HG03558 (cell line): ENCODE data around the gene C2CD2.

Experiments
- ATAC-seq: cut with Tn5 transposase; IDR thresholded peaks from one replicate; pipeline ENCODE4 v1.9.1; 2021; ENCODE audit warnings: moderate number of reproducible peaks; ENCODE audit not compliant: unreplicated experiment; ENCODE audit errors: extremely low read depth

Gene C2CD2

DNA sequence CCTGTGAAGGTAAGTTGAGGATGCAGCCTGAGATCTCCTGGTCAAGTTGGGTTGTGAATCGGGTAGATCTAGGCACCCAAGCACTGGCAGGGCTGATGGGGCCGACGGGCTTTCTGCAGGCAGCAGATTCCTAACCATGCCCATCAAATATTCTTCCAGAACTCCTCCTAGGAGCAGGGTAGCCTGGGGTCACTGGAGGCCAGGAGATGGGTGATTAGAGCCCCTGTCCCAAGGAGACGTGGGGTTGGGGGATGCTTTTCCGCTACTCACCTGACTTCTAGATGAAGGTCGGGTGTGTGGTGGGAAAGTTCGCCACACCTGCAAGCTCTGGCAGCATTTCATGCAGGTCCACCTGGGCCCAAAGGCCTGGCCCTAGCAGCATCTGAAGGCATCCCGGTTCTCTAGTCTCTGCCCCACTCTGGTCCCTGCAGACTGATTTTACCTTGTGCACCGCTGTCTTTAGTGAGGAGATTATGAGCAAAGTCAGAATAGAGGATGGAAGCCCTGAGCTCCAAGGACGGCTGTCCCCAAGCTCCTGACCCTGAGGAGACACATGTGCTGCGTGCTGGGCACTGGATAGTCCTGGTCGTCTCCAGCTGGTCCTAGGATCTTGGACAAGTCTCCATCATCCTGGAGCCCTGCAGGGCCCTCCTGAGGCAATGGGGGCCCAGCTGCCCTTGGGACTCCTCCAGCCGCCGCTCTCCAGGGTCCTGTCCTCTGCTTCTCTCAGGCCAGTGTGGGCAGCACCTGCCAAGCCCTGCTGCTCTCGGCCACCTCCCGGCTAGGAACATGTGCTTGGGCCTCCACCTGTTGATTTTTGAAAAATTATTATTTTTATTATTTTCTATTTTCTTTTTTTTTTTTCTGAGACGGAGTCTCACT lies 21.8 kb upstream of the C2CD2 start:
- no peak for ATAC-seq

DNA sequence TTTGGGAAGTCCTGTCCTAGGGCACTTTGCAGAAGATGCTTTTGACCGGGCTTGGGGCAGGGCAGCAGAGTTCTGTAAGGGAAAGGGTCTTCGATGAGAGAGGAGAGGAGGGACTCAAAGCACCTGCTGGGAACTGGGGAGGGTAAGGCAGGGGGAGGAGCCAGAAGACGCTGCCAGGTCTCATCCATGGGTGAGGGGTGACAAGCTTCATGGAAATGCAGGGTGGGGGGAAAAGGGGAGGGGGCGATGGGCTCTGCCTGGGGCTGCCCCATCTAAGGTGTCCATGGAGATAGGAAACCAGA lies 20.9 kb upstream of the C2CD2 start:
- ATAC-seq = no peak

DNA sequence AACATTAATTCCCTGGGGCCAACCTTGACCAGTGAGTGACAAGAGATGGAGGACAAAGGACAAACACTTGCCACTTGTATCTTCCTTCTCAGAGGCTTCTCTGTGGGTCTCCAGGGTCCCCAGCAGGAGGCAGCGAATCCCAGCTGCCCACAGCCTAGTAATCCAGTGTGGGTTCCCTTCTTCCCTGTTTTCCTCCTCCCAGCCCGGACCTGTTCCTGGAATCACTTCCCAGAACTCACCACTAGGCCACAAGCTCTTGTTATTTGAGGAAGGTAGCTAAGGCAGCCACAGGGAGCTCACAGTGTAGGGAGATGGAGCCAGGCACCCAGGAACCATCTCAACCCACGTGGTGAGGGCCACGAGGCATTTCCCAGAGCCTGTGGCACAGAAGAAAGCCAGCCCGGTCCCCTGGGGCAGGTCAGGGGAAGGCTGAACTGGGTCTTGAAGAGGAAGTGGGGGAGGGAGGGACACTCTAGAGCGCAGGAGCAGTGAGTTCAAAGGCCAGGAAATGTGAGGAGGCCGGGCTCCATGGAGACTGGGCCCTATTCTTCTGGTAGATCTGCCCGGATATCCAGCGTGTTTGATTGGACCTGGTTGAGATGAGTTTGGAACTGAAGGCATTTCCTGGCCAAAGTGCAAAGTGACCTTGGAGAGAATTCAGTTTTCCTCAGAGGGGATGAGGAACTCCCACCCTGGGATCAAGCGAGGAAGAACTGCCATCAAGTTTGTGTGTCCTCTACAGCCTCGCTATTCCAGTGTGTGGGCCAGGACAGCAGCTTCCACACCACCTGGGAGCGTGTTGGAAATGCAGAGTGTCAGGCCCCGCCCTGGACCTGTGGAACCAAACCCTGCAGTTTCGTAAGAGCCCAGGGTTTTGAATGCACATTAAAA lies 20.3 kb upstream of the C2CD2 start:
- no peak for ATAC-seq

DNA sequence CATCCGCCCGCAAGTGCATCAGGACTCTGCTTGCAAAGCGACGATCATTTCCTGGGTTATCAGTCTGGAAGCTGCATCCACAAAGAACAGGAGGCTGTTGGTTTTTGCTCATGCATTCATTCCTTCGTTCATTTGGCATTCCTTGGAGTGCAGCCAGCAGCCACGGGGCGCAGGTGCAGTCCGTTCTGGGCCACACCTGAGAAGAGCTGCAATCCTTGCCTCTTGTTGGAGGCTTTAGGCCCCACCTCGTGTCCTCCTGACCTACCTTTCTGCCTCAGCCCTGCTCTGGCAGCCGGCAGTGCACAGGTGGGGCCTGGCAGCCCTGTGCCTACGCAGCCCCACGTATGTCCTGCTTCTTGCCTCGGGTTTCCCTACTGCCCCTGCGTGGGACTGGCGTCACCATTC lies 19.6 kb upstream of the C2CD2 start:
- ATAC-seq = no peak

DNA sequence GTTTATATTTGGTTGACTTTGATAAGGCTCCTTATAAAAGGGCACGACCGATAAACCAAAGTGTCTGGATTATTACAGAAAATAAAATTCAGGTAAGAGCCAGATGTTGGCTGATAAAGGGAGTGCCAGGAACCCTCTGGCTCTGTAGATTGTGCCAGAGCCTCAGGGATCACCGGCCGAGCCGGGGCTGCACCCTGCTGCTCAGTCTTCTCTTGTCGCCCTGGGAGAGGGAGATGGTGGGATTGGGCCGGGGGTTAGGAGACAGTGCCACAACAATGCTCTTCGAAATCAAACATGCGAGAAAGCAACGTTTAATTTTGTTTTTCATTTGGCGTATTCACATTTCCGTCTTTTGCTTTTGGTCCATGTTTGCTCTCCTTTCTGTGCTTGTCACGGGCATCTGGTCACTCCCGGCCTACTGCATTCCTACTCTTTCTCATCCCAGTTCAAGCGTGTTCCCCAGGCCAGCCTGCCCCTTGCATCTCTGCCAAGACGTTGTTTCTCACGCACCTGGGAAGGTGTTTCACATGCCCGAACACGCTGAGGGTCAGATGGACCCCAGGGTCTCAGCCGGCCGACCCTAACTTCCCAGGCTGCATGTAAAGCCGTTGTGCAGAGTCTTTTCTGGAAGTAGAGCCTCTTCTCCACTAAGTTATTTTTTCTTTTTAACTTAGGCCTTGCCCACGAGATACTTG lies 18.8 kb upstream of the C2CD2 start:
- no peak for ATAC-seq

DNA sequence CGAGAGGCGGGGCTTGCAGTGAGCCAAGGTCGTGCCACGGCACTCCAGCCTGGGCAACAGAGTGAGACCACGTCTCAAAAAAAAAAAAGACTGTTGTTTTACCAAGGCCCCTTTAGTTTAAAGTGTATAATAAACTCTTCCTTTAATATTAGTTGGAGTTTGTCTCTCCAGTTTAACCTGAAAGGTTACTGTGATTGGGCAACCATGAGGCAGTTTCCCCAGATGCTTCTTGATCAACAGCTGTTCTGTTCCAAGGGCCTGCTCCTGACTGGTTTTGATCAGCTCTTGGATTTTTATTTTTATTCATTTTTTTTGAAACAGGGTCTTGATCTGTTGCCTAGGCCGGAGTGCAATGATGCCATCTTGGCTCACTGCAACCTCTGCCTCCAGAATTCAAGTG lies 18.1 kb upstream of the C2CD2 start:
- no peak for ATAC-seq

DNA sequence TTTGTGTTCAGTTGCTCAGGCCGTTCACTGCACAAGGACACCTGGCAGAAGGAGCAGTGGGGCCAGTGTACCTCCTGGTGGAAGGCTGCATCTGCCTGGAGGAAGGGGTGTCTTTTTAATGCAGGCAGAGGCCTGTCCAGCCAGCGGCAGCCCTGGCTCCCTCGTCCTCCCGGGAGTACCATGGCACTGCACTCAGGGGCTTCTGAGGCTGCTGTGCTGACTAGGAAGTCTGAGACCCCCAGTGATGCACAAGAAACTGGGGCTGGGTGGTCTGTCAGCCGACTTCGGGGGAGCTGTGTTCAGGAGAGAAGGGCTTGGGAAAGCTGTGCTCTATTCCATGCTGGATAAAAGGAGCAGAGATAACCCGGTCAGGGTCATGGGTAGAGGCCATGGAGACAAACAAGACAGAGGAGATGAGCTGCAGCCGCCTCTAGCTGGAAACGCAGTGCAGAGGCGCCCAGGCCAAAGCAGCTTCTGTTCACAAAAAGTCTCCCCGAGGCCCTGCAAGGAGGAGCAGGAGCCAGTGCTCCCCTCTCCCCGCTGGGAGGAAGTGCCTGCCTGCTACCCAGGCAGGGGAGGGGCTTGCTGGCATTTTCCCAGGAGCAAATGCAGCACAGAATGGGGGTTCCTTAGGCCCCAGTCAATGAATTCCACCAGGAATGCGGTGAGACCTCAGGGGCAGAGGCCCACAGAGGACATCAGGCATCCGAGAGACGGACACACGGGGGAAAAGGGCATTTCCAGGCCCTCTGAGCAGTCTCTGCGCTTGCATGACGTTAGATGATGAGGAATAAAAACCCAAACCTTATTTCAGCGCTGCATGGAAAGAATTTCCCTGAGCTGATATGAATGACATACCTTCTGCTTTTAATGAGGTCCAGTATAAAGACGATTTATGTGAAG lies 17.2 kb upstream of the C2CD2 start:
- ATAC-seq = no peak

DNA sequence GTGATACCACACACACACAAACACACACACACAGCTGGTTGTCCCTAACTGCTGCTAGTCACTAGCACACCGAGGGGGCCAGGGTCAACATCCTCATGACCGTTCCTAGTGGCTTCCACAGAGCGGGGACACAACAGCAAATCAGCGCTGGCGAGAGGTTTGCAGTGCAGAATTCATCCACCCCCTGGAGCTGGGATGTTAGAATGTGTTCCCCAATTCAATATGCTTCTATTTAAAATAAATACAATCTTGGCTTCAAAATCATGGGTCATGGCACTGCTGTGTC lies 16.2 kb upstream of the C2CD2 start:
- ATAC-seq = no peak

DNA sequence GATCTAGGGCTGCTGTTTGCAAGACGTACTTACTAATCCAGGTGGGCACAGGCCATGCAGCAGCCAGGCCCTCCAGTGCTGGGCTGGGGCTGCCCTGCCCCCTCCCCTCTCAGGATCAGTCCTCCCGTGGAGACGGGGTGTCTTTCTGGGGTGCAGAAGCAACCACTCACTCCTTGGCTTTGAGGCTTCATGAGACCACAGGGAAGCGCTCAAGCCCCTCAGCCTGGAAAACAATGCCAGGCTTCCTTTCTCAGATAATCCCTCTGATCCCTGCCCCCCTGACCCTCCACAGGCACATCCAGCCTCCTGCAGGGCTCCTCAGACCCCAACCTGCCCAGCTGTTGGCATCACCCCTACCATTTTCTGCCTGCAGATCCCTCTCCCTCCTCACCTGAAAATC lies 13.9 kb upstream of the C2CD2 start:
- ATAC-seq = no peak

DNA sequence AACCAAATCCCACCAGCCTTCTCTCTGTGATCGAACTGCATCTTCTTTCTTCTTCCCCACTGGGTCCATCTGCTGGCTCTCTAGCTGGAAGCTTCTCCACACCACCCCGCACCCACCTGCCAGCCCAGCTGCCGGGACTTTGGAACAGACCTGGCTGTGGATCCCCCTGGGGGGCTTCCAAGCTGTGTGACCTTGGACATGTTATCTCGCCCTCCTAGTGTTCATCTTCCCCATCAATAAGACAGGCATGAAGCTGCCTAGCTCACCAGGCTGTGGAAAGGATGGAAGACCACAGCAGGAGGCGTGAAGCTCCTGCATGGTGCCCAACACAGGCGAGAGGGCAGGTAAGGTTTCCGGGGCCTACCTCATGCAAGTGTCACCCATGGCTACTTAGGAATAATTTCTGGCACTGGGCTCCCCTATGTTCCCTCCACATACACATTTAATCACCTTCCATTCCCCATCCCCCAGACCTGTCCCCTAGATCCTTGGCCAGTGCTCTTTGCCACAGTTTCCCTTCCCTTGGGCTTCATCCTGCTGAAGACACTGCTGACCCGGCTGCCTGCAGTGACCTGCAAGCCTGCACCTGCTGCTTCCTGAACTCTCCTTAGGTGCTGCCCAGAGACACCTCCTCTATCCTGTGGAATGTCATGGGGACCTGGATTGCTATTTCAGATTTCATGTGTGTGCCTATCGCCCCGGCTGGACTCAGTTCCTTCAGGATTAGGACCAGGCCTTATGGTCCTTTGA lies 13.2 kb upstream of the C2CD2 start:
- ATAC-seq = no peak

DNA sequence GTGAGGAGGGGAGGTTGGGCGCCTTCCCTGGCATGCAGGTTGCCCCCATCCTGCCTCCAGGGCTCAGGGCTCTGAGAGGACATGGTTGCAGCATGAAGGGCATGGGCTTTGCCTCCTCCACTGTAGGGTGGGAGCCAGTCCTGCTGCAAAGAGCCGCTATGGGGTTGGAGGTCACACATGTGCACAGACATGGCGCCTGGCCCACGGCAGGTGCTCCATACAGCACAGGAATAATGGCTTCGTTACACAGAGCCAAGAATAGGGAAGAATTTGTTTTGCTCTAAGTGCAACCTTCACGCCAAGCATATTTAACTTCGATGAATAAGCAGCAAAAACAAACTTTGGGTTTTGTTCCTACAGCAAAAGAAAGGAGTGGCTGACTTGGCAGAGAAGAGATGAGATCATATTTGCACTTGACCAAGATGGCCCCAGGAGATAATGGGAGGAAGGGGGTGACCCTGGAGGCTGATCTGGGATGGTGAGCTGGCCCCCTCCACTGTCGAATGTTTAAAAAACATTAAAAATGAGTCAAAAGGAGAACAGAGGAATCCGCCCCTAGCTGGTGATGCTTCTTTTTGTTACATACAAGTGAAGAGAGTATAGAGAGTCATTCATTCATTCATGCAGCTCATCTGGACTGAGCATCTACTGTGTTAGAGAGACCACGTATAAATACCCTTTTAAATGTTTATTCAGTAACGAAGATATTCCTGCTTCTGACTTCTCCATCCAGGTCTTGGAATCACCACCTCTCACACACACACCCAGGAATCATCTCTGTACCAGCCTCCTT lies 12.4 kb upstream of the C2CD2 start:
- no peak for ATAC-seq

DNA sequence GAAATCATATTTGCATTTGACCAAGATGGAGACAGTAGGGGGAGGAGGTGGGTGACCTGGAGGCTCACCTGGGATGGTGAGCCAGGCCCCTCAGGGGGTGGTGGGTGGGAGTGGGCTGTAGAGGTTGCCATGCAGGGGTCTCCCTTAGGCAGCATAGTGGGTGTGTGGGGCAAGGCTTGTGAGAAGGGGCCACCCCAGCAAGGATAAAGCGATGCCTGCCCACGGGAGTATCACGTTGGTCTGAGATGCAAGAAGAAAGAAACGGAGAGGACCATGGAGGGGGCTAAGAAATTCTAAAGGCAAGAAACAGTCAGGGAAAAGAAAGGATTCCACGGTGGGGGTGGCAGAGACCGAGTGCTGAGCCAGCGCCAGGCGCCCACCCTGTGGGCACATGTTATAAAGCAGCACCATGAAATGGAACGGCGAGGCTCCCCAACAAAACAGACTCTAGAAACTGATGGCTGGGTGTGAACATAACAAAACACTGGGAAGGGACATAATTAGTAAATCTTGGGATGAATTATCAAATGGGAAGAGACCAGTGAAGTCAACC lies 11.7 kb upstream of the C2CD2 start:
- ATAC-seq = no peak

DNA sequence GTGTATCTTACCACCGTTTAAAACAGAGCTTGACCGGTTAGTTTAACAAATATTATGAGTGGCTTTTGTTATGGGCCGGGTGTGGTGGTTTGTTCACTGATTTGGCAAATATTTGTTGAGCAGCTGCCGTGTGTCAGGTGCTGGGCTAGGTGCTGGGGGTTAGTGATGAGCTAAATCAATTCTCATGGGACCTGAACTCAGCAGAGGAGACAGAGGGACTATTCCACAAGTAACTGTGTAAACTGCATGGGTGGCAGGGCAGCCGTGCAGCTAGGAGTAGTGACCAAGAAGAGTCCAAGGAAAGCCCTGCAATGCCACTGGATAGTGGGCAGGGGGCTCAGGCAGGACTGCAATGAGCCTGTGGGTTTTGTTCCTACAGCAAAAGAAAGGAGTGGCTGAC lies 11.2 kb upstream of the C2CD2 start:
- ATAC-seq = no peak

DNA sequence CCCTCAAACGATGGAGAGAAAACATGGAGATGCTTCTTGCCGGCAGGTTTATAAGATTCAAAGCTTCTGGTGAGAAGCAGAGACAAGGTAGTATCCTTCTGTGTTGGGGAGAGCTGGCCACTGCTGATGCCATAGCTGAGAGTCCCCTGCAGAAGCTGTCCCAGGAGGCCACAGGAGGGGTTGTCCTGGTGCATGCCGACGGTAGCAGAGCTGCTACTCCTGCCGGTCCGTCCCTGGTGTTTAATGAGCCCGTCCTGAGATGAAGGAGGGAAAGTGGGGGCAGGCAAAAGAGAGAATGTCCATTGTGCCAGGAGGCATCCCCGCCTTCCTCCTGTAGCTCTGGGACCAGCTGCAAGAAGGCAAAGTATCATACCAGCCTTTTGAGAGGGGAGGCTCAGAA lies 10.4 kb upstream of the C2CD2 start:
- no peak for ATAC-seq

DNA sequence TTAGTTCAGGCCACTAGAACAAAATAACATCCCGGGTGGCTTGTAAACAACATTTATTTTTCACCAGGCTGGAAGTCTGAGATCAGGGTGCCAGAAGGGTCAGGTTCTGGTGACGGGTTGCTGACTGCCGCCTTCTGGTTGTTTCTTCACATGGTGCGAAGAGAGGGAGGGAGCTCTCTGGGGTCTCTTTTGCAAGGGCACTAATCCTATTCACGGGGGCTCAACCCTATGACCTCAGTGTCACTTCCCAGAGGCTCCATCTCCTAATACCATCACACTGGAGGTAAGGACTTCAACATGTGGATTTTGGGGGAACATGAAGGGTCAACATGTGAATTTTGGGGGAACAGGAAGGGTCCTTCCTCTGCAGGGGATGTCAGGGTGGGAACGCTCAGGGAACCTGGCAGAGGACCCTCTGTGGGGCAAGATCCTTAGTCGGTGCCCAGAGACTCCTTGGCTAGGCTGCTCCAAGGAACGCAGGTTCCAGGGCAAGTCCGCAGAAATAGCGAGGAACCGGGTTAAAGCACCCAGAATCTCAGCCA lies 8.7 kb upstream of the C2CD2 start:
- no peak for ATAC-seq

DNA sequence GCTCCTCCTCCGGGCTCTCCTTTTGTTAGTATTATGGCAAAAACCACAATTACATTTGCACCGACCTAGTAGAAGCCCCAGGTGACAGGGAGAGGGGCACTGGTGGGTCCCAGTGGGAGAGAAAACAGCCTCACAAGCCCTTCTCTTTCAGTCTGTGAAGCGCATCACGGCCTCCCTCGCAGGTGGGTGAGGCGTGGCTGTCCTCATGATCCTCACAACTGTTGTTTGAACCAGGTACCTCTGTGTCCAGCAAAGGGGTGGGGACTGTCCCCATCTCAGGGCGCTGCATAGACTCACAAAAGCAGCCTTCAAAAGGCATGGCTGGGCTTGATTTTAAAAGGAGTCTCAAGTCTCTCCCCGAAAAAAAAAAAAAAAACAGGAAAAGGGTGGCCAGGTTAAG lies 7.9 kb upstream of the C2CD2 start:
- ATAC-seq = no peak

DNA sequence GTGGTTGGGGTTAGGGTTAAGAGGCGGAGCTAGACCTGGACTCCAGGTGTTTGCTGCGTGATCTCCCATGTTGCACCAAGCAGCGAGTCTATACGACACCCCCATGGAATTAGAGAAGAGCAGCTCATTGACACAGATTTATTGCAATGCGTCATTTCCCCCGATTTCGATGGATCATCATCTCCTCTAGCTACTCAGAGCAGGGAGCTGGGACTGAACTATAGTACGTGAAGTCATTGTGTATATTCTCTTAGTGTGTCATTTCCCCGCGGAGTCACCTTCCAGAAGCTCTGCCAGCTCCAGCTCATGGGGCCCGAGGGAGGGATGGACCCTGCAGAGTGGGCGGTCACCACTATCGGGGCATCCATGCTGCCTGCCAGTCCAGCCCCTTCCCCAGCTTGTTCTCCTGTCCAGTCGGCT lies 7.5 kb upstream of the C2CD2 start:
- ATAC-seq = no peak

DNA sequence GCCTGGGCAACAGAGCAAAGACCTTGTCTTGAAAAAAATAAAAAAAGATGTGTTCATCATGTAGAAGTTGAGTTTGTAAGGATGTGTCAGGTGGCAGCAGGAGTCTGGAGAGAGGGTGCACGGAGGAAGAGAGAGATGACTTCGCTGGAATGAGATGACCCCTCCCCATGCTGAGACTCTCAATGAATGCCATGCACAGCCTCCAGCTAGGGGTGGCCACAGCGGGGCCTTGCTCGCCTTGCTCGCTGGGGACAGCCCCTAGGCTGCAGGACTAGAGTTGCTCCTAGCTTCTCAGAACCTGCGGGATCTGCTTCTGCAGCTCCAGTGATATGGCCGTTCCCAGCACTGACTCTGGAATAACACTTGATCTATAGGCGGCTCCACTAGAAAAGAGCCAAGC lies 6.6 kb upstream of the C2CD2 start:
- ATAC-seq = no peak
